Activated CD4-positive, alpha-beta T cell treated with anti-CD3 and anti-CD28 coated beads for 1 hour (primary cell): ENCODE measurements around the gene ARHGAP8.
A peak's percentile ranks its signal among the peaks of the same experiment; 100 is the strongest.
"Not testable (repeated sequence)": the region's sequence is repeated elsewhere in the genome, so short reads cannot be mapped to it uniquely, and the experiment has no call there.

ENCODE experiments used
- DNase-seq: peaks from one replicate; pipeline ENCODE4 v3.0.0-alpha.2; 2020

Gene ARHGAP8

GRCh38 chr22:44726439-44726838 is 25.9 kb upstream of the ARHGAP8 start:
- no peak for DNase-seq

- DNase-seq, result no peak
Observed at GRCh38 chr22:44727148-44727547, 25.2 kb upstream of the ARHGAP8 start.

- no peak for DNase-seq
Observed at GRCh38 chr22:44727709-44728108, 24.7 kb upstream of the ARHGAP8 start.

GRCh38 chr22:44728761-44729324 is 23.5 kb upstream of the ARHGAP8 start:
- DNase-seq, result no peak

GRCh38 chr22:44729391-44730021 is 22.9 kb upstream of the ARHGAP8 start:
- no peak for DNase-seq

- no peak for DNase-seq
Observed at GRCh38 chr22:44730022-44730393, 22.4 kb upstream of the ARHGAP8 start.

GRCh38 chr22:44730490-44731356 is 21.7 kb upstream of the ARHGAP8 start:
- DNase-seq, result no peak

- no peak for DNase-seq
Observed at GRCh38 chr22:44731357-44731970, 20.9 kb upstream of the ARHGAP8 start.

- DNase-seq, result no peak
Observed at GRCh38 chr22:44732017-44732561, 20.3 kb upstream of the ARHGAP8 start.

GRCh38 chr22:44732661-44733060 is 19.7 kb upstream of the ARHGAP8 start:
- no peak for DNase-seq

GRCh38 chr22:44733426-44734106 is 18.8 kb upstream of the ARHGAP8 start:
- no peak for DNase-seq

- no peak for DNase-seq
Observed at GRCh38 chr22:44734278-44734677, 18.1 kb upstream of the ARHGAP8 start.

GRCh38 chr22:44734801-44735517 is 17.4 kb upstream of the ARHGAP8 start:
- no peak for DNase-seq

- peak; percentile 72 for DNase-seq
Observed at GRCh38 chr22:44735518-44736428, 16.6 kb upstream of the ARHGAP8 start.

- DNase-seq, result no peak
Observed at GRCh38 chr22:44736581-44737405, 15.6 kb upstream of the ARHGAP8 start.

GRCh38 chr22:44737406-44738346 is 14.7 kb upstream of the ARHGAP8 start:
- DNase-seq, result no peak

GRCh38 chr22:44738347-44738715 is 14.0 kb upstream of the ARHGAP8 start:
- DNase-seq, result no peak

GRCh38 chr22:44739024-44739423 is 13.4 kb upstream of the ARHGAP8 start:
- DNase-seq, result no peak

GRCh38 chr22:44739666-44740065 is 12.7 kb upstream of the ARHGAP8 start:
- not testable (repeated sequence) for DNase-seq
